GM12875 (cell line): Measurements from ENCODE around the gene TUT4.

Source experiments
- H3K4me3 ChIP-seq: one replicate; pipeline ENCODE4 v1.5.1; 2011; ENCODE audit warnings: low read depth, low read length, control low read depth
- CTCF ChIP-seq: IDR thresholded peaks from 2 replicates; pipeline ENCODE4 v1.5.1; 2011; ENCODE audit warnings: low read depth, mild to moderate bottlenecking, control low read depth, inconsistent platforms, low read length, moderate library complexity, borderline replicate concordance; ENCODE audit not compliant: insufficient read depth

TUT4 gene

DNA sequence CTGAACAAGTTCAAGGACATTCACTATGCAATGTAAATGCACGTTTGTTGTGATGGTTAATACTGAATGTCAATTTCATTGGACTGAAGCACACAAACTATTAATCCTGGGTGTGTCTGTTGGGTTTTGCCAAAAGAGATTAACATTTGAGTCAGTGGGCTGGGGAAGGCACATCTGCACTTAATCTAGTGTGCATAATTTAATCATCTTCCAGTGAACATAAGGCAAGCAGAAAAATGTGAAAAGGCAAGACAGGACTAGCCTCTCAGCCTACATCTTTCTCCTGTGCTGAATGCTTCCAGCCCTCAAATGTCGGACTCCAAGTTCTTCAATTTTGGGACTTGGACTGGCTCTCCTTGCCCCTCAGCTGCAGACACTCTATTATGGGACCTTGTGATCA, 108.4 kb downstream of the TUT4 start:
- no peak for TF ChIP-seq CTCF
- H3K4me3 ChIP-seq: no peak overlapping the region

- TF ChIP-seq CTCF: no peak
These were observed 112.9 kb downstream of the TUT4 start for GRCh38 chr1:52439976-52440375.

DNA sequence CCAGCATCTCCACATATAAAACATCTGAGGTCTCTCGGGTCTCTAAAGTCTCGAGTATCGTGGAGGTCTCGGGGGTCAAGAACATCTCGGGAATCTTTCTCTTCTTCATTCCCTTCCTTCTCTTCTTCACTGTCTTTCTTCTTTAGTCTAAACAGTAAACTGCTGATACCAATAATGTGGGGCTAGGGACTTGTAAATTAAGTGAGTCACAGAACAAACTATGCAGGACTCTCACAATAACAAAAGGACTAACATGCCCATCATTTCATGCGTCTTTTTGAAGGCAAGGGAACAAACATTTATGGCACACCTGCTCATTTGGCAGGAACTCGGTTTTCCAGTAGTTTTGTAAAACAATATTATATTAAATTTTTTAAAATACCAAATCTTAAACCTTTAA, 116.1 kb downstream of the TUT4 start:
- H3K4me3 ChIP-seq: no peak overlapping the region
- no peak for TF ChIP-seq CTCF

More at GRCh38 chr1:52439976-52440375, 112.9 kb downstream of the TUT4 start:
- H3K4me3 ChIP-seq: no peak overlapping the region

GRCh38 chr1:52435650-52436049, 117.2 kb downstream of the TUT4 start:
- no peak overlapping the region for H3K4me3 ChIP-seq
- TF ChIP-seq CTCF: no peak

GRCh38 chr1:52435211-52435610, 117.7 kb downstream of the TUT4 start:
- no peak for TF ChIP-seq CTCF
- H3K4me3 ChIP-seq: no peak overlapping the region

DNA sequence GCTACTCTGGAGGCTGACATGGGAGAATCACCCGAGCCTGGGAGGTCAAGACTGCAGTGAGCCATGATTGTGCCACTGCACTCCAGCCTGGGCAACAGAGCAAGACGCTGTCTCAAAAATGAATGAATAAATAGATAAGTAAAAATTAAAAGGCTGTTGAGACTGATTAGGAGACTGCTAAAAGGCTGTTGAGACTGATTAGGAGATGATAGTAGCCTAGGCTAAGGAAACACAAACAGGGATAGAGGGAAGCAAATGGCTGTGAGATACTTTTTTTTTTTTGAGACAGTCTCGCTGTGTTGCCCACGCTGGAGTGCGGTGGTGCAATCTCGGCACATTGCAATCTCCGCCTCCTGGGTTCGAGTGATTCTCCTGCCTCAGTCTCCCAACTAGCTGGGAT, 120.1 kb downstream of the TUT4 start:
- no peak overlapping the region for H3K4me3 ChIP-seq
- no peak for TF ChIP-seq CTCF

GRCh38 chr1:52427152-52427551, 125.7 kb downstream of the TUT4 start:
- TF ChIP-seq CTCF: no peak
- no peak overlapping the region for H3K4me3 ChIP-seq
